GM10266 (cell line): Measurements from ENCODE around the gene EVL.
A peak's percentile ranks its signal among the peaks of the same experiment; 100 is the strongest.

Experiments used
- DNase-seq: peaks from one replicate; pipeline ENCODE4 v3.0.0; 2012; ENCODE audit errors: extremely low spot score
- CTCF ChIP-seq: IDR thresholded peaks from 2 replicates; pipeline ENCODE4 v1.5.1; 2012; ENCODE audit warnings: mild to moderate bottlenecking, low read depth; ENCODE audit not compliant: control insufficient read depth, insufficient read depth; ENCODE audit errors: missing control alignments

EVL gene

GRCh38 chr14:100065111-100065871 lies at the start of gene EVL:
Gene EVL, plus strand, starts transcription at chr14:100065422. Its CDS starts 79 bp downstream, at chr14:100065501.
- DNase-seq, result peak; percentile 54
- no peak for TF ChIP-seq CTCF

GRCh38 chr14:100017553-100017952 lies 47.7 kb upstream of the EVL start:
- no peak for TF ChIP-seq CTCF
- no peak for DNase-seq

- TF ChIP-seq CTCF, result no peak
- no peak for DNase-seq
These were observed 47.2 kb upstream of the EVL start for GRCh38 chr14:100018054-100018453.

GRCh38 chr14:100018482-100018881 lies 46.7 kb upstream of the EVL start:
- no peak for TF ChIP-seq CTCF
- DNase-seq, result no peak

GRCh38 chr14:100019156-100019744 lies 46.0 kb upstream of the EVL start:
- TF ChIP-seq CTCF, result no peak

GRCh38 chr14:100020629-100021028 lies 44.6 kb upstream of the EVL start:
- DNase-seq, result no peak
- no peak for TF ChIP-seq CTCF

More at GRCh38 chr14:100019156-100019744, 46.0 kb upstream of the EVL start:
- no peak for DNase-seq
